HFF-Myc (cell line): ENCODE results near the gene SPIB.

Experiments used
- DNase-seq: peaks from one replicate; pipeline ENCODE4 v3.0.0-alpha.2; 2011; ENCODE audit warnings: low read depth; ENCODE audit errors: extremely low read depth
- H3K4me3 ChIP-seq: replicated peaks from 2 replicates; pipeline ENCODE4 v1.5.1; 2011; ENCODE audit warnings: low read depth, mild to moderate bottlenecking, control low read depth, low read length
- TF ChIP-seq, protein P1 (sequence below): IDR thresholded peaks from 2 replicates; pipeline ENCODE4 v1.5.1; 2012; ENCODE audit warnings: mild to moderate bottlenecking, low read depth, low read length, control low read depth; ENCODE audit errors: missing control alignments

SPIB gene

DNA sequence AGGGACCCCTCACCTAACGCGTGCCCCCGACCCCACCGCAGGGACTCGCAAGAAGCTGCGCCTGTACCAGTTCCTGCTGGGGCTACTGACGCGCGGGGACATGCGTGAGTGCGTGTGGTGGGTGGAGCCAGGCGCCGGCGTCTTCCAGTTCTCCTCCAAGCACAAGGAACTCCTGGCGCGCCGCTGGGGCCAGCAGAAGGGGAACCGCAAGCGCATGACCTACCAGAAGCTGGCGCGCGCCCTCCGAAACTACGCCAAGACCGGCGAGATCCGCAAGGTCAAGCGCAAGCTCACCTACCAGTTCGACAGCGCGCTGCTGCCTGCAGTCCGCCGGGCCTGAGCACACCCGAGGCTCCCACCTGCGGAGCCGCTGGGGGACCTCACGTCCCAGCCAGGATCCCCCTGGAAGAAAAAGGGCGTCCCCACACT lies 9.3 kb downstream of the SPIB start:
- DNase-seq: peak; percentile 19
- H3K4me3 ChIP-seq: peak overlapping the region; percentile 9; the same call in 1 of the 2 replicates
- TF ChIP-seq, protein P1, sequence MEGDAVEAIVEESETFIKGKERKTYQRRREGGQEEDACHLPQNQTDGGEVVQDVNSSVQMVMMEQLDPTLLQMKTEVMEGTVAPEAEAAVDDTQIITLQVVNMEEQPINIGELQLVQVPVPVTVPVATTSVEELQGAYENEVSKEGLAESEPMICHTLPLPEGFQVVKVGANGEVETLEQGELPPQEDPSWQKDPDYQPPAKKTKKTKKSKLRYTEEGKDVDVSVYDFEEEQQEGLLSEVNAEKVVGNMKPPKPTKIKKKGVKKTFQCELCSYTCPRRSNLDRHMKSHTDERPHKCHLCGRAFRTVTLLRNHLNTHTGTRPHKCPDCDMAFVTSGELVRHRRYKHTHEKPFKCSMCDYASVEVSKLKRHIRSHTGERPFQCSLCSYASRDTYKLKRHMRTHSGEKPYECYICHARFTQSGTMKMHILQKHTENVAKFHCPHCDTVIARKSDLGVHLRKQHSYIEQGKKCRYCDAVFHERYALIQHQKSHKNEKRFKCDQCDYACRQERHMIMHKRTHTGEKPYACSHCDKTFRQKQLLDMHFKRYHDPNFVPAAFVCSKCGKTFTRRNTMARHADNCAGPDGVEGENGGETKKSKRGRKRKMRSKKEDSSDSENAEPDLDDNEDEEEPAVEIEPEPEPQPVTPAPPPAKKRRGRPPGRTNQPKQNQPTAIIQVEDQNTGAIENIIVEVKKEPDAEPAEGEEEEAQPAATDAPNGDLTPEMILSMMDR: no peak

DNA sequence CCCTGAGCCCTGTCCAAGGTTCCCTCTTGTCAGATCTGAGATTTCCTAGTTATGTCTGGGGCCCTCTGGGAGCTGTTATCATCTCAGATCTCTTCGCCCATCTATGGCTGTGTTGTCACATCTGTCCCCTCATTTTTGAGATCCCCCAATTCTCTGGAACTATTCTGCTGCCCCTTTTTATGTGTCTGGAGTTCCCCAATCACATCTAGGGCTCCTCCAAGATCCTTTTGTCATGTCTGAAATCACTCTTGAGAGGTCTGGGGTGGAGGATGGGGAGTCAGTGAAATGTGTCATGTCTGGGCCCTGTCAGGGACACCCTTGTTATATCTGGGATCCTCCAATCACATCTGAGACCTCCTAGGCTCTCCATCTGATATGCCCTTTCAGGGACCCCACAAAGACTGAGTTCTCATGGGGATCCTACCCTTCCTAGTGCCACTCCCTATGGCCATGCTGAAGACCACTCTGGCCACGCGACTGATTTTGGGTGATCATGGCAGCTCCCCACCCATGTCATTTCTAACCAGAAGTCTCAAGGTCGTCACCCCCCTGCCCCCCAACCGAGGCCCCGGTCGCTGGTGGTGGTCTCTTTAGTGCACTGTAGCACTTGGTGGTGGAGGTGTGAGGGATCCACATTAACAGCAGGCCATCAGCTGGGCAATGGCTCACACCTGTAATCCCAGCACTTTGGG lies 10.2 kb downstream of the SPIB start:
- no peak overlapping the region for H3K4me3 ChIP-seq
- TF ChIP-seq, protein P1: no peak
- DNase-seq: no peak

DNA sequence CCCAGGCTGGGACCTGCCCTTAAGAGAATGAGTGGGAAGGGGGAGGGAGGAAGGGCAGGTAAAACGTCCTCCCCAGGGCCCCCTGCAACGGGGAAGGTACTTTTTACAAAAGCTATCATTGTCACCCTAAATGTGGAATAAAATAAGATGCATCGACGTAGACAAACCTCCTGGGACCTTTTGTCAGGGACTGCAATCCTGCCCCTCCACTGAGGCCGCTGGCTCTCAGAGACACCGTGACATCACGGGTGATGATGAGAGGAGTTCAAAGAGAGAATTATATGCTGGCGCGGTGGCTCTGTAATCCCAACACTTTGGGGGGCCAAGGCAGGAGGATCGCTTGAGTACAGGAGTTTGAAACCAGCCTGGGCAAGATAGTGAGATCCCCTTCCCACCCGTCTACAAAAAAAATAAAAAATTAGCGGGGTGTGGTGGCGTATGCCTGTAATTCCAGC lies 12.2 kb downstream of the SPIB start:
- TF ChIP-seq, protein P1: no peak
- H3K4me3 ChIP-seq: no peak overlapping the region
- no peak for DNase-seq

DNA sequence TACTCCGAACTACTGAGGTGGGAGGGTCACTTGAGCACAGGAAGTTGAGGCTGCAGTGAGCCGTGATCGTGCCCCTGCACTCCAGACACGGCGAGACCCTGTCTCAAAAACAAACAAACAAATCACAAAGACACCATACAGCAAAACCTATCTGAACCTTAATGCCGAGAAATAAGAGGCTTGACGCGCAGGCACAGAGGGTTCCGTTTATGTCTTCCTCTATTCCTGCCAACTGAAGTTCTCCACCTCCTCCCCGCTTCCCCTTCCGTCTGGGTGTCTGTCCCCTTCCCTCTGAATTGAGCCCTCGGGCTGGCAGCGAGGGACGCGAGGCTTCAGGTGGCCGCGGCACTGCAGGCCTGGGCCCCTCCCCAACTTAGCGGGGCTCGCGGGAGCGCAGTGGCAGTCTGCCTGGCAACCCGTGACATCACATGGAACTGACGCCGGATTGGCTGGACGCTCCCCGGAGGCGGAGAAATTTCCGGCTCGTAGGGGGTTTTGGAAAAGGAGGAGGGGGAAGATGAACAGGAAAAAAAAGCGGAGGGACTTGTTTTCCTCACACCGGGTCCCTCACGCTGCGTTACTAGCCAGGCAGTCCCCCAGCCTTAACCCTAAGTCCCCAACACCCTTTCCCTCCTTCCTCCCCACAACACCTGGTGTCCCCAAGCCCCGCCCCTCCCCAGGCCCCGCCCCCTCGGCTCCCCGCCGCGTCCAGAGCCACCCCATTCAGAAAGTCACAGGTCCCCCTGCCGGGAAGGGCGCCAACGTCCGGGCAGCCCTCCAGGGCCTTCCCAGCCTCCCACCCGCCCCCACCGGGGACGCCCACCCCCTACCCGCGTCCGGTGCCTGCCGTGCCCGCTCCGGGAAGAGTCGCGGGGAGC lies 12.8 kb downstream of the SPIB start:
- TF ChIP-seq, protein P1: no peak
- peak overlapping the region; percentile 38 for H3K4me3 ChIP-seq
- DNase-seq: no peak

DNA sequence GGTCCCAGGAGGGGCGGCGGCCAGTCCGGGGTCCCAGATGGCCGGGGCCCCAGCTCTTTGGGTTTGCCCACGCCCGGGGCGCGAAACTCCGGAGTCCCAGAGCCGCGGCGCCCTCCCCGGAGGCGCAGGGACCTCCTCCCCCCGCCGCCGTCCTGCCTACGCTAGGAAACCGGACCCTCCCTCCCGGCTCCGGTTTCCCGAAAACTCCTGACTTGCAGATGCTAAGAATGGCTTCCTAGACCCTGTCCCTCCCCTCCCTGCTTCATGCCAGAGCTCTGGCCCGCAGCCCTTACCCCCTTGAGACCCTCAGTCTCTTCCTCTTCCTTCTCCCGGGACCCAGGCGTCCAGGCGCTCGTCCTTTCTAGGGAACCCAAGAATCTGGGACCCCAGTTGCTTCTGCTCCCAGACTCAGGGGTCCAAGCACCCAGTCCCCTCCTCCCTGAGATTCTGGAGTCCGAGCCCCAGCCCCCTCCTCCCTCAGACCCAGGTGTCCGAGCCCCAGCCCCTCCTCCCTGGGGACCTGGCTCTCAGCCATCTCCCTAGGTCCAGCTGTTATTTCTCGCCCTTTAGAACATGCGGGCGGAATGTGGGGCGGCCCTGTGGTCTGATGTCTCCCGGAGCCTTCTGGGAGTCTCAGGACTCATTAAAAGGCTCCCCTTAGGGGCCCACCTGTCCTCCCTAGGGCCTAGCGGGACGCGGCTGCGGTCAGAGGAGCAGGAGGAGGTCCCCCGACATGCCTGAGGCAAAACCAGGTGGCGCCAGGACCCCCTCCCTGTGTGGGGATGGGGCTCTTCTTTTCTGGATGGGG lies 13.7 kb downstream of the SPIB start, which contains the start of gene MYBPC2:
TSS of gene MYBPC2 (plus strand) at position 672 of the 808 bp plus-strand sequence. CDS start at position 734, 62 bp downstream.
- peak within 1 kb of the TSS; percentile 38 for H3K4me3 ChIP-seq
- DNase-seq: no peak
- TF ChIP-seq, protein P1: no peak
